ENCODE data around the gene ANKRD33B. TPM values are rescaled to one million over a fixed set of nuclear protein-coding genes. Genes with fewer than 3 reads are reported as not detected.

ANKRD33B gene
- total RNA-seq, 1 experiment from 2014 or later = 6.9 TPM

- Histone ChIP-seq H2BK20ac (ENCODE audit: low read depth, low read length, poor library complexity, severe bottlenecking) (no peak overlapping the region), H3K27me3 (ENCODE audit: insufficient read depth, low read length) (no peaks in the 10 kb centered on the region), H2BK15ac (ENCODE audit: low read depth, low read length) (no peak overlapping the region), H3K27ac (ENCODE audit: insufficient read length, low read depth, low read length) (no peak overlapping the region), H3T11ph (ENCODE audit: low read length) (no peak overlapping the region), H4K20me1 (ENCODE audit: control insufficient read depth, insufficient read depth, insufficient read length) (no peaks in the 10 kb centered on the region), H2BK12ac (ENCODE audit: insufficient read length, low read depth, low read length) (no peak overlapping the region), H2BK120ac (ENCODE audit: low read depth, low read length, poor library complexity, severe bottlenecking) (no peak overlapping the region), H3K9ac (ENCODE audit: extremely low read depth, insufficient read length, low read length) (no peak overlapping the region), H4K91ac (ENCODE audit: insufficient read length, low read depth, low read length) (no peak overlapping the region), H3K9me3 (ENCODE audit: control insufficient read depth, low read depth, low read length) (no peaks in the 10 kb centered on the region), H4K5ac (ENCODE audit: insufficient read length, low read depth, low read length) (no peak overlapping the region), H3K4ac (ENCODE audit: low read depth, low read length) (no peak overlapping the region), H4K8ac (replicated peaks; ENCODE audit: insufficient read length, low read depth, low read length) (no peak overlapping the region), H3K79me2 (ENCODE audit: insufficient read depth, low read length) (no peaks in the 10 kb centered on the region), H2AFZ (ENCODE audit: low read length) (no peak overlapping the region), H3K56ac (ENCODE audit: insufficient read length, low read depth, low read length) (no peak overlapping the region), H2BK5ac (ENCODE audit: insufficient read length, low read length) (no peak overlapping the region), H3K4me1 (ENCODE audit: insufficient read depth, low read length) (no peaks in the 10 kb centered on the region), H2AK5ac (ENCODE audit: insufficient read length, low read length) (no peak overlapping the region), H3K18ac (ENCODE audit: insufficient read length, low read depth, low read length) (no peak overlapping the region), H3K4me2 (ENCODE audit: insufficient read depth, insufficient read length, low read length) (no peak overlapping the region), H3K23me2 (ENCODE audit: insufficient read length, low read depth, low read length, poor library complexity, severe bottlenecking) (no peaks in the 10 kb centered on the region), H3K23ac (ENCODE audit: insufficient read length, low read depth, low read length) (no peak overlapping the region), H3K14ac (ENCODE audit: insufficient read depth, low read length) (no peak overlapping the region), H3K79me1 (ENCODE audit: insufficient read depth, low read depth, low read length, poor library complexity, severe bottlenecking) (no peaks in the 10 kb centered on the region)
- no peak overlapping the region for H3K27ac Mint-ChIP-seq
- H3K27me3 Mint-ChIP-seq (ENCODE audit: low read depth) = peaks cover 17% of the 10 kb centered on the region
- no peak overlapping the region for H3K4me3 Mint-ChIP-seq
- DNase-seq = no peak
- peaks cover 8 to 40% (median 37%) of the 10 kb centered on the region in 3 experiments; a peak in 6 of 7 replicates for H3K36me3 Mint-ChIP-seq (ENCODE audit: insufficient read depth in 1 of 3, low read depth in 3 of 3)
- H3K4me1 Mint-ChIP-seq = peaks cover 2 to 3% of the 10 kb centered on the region in 2 experiments; a peak in 2 of 4 replicates
- peaks cover 0 to 5% of the 10 kb centered on the region in 2 experiments; a peak in 1 of 5 replicates for H3K9me3 Mint-ChIP-seq
- TF ChIP-seq CTCF (conservative IDR thresholded peaks at IDR 0.05) = no peak
- no CpG with 5 or more reads among the region's 2 CpGs for WGBS (ENCODE audit: extremely low coverage, insufficient read length, low lambda C conversion rate)
Observed at GRCh38 chr5:10678244-10678643, 114.4 kb downstream of the ANKRD33B start.
